ENCODE results near the gene ATP2C2.

- TF ChIP-seq ZNF423 (CRISPR knock-in tag; IDR thresholded peaks at IDR 0.05) (no peak), FOXP1 (CRISPR knock-in tag; IDR thresholded peaks at IDR 0.05; ENCODE audit: borderline replicate concordance) (no peak), CTCF (IDR thresholded peaks at IDR 0.05) (no peak)
Measured at GRCh38 chr16:84502075-84502474, 133.7 kb downstream of the ATP2C2 start.

Data from WTC11 (cell line).